Measurements from ENCODE around the gene THTPA.

Gene THTPA

GRCh38 chr14:23564181-23564812, 8.2 kb downstream of the THTPA start:
- DNase-seq (ENCODE audit: low read depth in 1 of 2, low spot score in 1 of 2): no peak
- Histone ChIP-seq H3K27me3 (ENCODE audit: insufficient read depth, poor library complexity, severe bottlenecking) (no peaks in the 10 kb centered on the region), H3K27ac (replicated peaks) (no peak overlapping the region), H3K4me3 (replicated peaks; ENCODE audit: insufficient read depth, low read length) (no peak overlapping the region)
- no peak for TF ChIP-seq SPI1 (IDR thresholded peaks at IDR 0.05; ENCODE audit: borderline replicate concordance, low read depth)
- TF ChIP-seq CTCF (IDR thresholded peaks at IDR 0.05; ENCODE audit: insufficient read depth, low read length): no peak
- no peak for TF ChIP-seq REST (IDR thresholded peaks at IDR 0.05; ENCODE audit: insufficient replicate concordance, low read depth)
- TF ChIP-seq GABPA (IDR thresholded peaks at IDR 0.05; ENCODE audit: low read depth): no peak
- TF ChIP-seq POLR2AphosphoS5 (IDR thresholded peaks at IDR 0.05; ENCODE audit: low read depth): 0 out of 2 replicates have a peak, but pooled peaks have one; percentile 51

DNA sequence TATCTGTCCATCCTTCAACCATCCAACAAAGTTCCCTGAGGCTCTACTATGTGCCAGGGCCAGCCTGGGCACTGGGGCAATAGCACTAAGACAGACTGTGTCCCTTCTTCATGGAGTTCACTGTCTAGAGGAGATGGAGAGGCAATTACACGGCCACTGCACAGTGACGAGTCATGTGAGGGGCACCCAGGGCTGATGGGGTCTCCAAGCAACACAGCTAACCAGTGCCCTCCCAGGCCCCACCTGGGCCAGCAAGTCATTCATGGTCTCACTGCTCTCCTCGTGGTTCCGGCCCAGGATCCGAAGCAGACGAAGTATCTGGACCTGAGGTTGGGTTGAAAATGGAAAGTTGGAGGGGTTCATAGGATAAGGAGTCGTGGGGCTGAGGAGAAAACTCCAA, 8.8 kb downstream of the THTPA start:
- no peaks in the 10 kb centered on the region for H3K27me3 ChIP-seq (ENCODE audit: insufficient read depth, poor library complexity, severe bottlenecking)
- no peak overlapping the region for H3K4me3 ChIP-seq (replicated peaks; ENCODE audit: insufficient read depth, low read length)
- TF ChIP-seq CTCF (IDR thresholded peaks at IDR 0.05; ENCODE audit: insufficient read depth, low read length) (no peak), GABPA (IDR thresholded peaks at IDR 0.05; ENCODE audit: low read depth) (no peak), REST (IDR thresholded peaks at IDR 0.05; ENCODE audit: insufficient replicate concordance, low read depth) (no peak), SPI1 (IDR thresholded peaks at IDR 0.05; ENCODE audit: borderline replicate concordance, low read depth) (no peak)
- no peak overlapping the region for H3K27ac ChIP-seq (replicated peaks)
- no peak for DNase-seq (ENCODE audit: low read depth in 1 of 2, low spot score in 1 of 2)

DNA sequence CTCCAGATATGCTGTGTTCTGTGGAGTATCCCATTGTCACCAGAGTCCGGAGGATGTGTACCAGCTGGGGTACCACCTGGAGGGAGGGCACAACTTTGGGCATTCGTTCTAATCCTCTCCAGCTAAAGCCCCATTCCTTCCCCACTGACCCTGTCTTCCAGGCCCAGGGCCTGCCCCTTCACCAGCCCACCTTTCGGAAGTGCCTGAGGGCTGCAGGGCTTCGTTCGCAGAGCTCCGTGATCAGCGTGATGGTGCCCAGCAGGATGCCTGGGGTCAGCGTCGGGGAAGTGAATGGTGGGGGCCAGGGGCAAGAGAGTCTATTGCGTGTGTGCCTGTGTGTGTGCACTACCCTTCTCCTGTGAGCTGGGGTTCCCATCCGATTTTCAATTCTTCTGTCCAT, 9.6 kb downstream of the THTPA start:
- Histone ChIP-seq H3K27me3 (ENCODE audit: insufficient read depth, poor library complexity, severe bottlenecking) (no peaks in the 10 kb centered on the region), H3K27ac (replicated peaks) (no peak overlapping the region), H3K4me3 (replicated peaks; ENCODE audit: insufficient read depth, low read length) (no peak overlapping the region)
- DNase-seq (ENCODE audit: low read depth in 1 of 2, low spot score in 1 of 2): no peak
- TF ChIP-seq REST (IDR thresholded peaks at IDR 0.05; ENCODE audit: insufficient replicate concordance, low read depth): no peak
- no peak for TF ChIP-seq GABPA (IDR thresholded peaks at IDR 0.05; ENCODE audit: low read depth)
- TF ChIP-seq SPI1 (IDR thresholded peaks at IDR 0.05; ENCODE audit: borderline replicate concordance, low read depth): no peak
- no peak for TF ChIP-seq POLR2AphosphoS5 (IDR thresholded peaks at IDR 0.05; ENCODE audit: low read depth)
- TF ChIP-seq CTCF (IDR thresholded peaks at IDR 0.05; ENCODE audit: insufficient read depth, low read length): no peak
